Testis (tissue), 3 donors: ENCODE data around the gene PLOD3. TPM values are rescaled to one million over a fixed set of nuclear protein-coding genes. Genes with fewer than 3 reads are reported as not detected.
A peak's percentile ranks its signal among the peaks of the same experiment; 100 is the strongest.

Experiments used
- DNase-seq: peaks from one replicate; pipeline ENCODE4 v3.0.0-alpha.2; 2019
- H3K27ac ChIP-seq, 2 donors: fragments of 200-600 bp; sonication (generic); one replicate each; pipeline ENCODE4 v1.5.1; 2019
- H3K27me3 ChIP-seq: fragments of 200-600 bp; sonication (generic); one replicate; pipeline ENCODE4 v1.5.1; 2019
- H3K36me3 ChIP-seq: fragments of 200-600 bp; sonication (generic); one replicate; pipeline ENCODE4 v1.5.1; 2017; ENCODE audit warnings: low read depth; ENCODE audit errors: missing control alignments
- H3K4me1 ChIP-seq: fragments of 200-600 bp; sonication (generic); one replicate; pipeline ENCODE4 v1.5.1; 2019
- H3K4me3 ChIP-seq, 2 donors: fragments of 200-600 bp; sonication (generic); one replicate each; pipeline ENCODE4 v1.5.1; 2017 to 2019
- H3K9me3 ChIP-seq: fragments of 200-600 bp; sonication (generic); one replicate; pipeline ENCODE4 v1.5.1; 2017
- POLR2A ChIP-seq: fragments of 450-650 bp; IDR thresholded peaks from one replicate; pipeline ENCODE4 v1.6.1; 2017; ENCODE audit warnings: antibody characterized with exemption, mild to moderate bottlenecking, moderate library complexity
- WGBS, 2 donors: methylation state at CpG; one replicate each; pipeline ENCODE4 v1.1.5; 2018; 5-methylcytosine and 5-hydroxymethylcytosine counted together
- intact Hi-C: fragments of 100-400 bp; cut with DNase I; formaldehyde crosslinking; loops from one replicate; pipeline ENCODE4 v1.15.1; 2023; ENCODE audit warnings: low total_unique reads
- polyA plus RNA-seq: library from polyadenylated mRNA; stranded (reverse); fragments of 350-450 nt; fragmentation: Illumina TruSeq; extraction: RNeasy Lipid Tissue Mini Kit (QIAGEN cat#74804); gene quantifications from one replicate; pipeline ENCODE4 v1.2.3, GENCODE V29; 2014; ENCODE audit warnings: low read depth, low replicate concordance; ENCODE audit not compliant: insufficient read depth
- total RNA-seq, 2 donors: library from RNA; depleted of rRNA; stranded (reverse); fragments of >200 nt; gene quantifications; one replicate each; pipeline ENCODE4 v1.2.3, GENCODE V29; 2016
- TF ChIP-seq, protein P1 (sequence below), 3 experiments: fragments of 450-650 bp in 2 of 3; fragments of 200-600 bp in 1 of 3; sonication (generic) in 1 of 3; IDR thresholded peaks; one replicate each; pipeline ENCODE4 v1.5.1; 2016 to 2019; ENCODE audit warnings: antibody characterized with exemption in 3 of 3, mild to moderate bottlenecking in 2 of 3, moderate library complexity in 1 of 3

Gene PLOD3
- total and polyA plus RNA-seq, 3 donors from 2014 or later, result 32.1 to 45.6 (median 36.3) TPM

DNA sequence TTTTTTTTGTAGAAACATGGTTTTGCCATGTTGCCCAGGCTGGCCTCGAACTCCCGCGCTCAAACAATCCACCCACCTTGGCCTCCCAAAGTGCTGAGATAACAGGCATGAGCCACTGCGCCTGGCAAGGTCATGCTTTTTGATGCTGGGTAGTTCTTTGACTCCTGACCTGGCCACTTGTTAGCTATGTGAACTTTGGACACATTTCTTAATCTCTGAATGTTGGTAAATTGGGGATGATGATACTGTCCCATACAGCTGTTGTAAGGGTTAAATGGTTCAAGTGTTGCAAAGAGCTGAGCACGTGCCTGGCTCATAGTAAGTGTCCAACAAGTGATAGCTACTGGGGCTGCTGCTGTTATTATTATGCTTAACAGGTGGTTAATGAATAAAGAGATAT is 2.9 kb upstream of the PLOD3 start:
- H3K4me1 ChIP-seq, result peaks cover 19% of the 10 kb centered on the region
- WGBS, 2 donors, result 77 to 82% methylated on average over 5 of the region's 5 CpGs

DNA sequence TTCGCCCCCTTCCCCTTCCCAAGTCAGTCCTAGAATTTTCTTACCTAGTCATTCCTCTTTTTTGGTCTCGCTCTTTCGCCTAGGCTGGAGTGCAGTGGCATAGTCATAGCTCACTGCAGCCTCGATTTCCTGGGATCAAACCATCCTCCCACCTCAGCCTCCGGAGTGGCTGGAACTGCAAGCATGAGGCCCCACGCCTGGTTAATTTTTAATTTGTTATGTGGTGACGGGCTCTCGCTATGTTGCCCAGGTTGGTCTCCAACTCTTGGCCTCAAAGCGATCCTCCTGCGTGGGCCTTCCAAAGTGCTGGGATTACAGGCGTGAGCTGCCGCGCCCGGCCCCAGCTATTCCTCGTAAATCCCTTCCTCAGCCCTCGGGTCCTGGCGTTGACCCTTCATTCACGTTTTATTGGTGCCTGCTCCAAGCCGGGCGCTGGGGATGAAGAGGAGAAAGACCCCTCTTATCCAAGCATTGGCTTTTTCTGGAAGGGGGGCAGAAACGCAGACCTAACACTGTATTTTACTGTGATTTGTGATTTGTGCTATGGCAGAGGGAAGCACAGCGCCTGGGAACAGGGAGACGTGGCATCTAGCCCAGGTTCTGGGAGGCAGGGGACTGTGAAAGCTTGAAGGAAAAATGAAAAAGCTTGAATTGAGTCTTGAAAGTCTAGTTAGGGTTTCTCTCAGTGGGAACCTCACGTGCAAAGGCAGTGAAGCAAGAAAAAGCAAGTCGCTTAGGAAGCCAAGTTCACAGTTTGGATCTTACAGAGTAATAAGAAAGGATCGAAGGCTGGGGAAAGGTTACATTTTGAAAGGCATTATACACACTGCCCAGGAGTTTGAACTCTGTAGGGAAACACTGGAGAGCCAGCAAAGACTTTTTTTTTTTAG is 1.1 kb upstream of the PLOD3 start:
- 5% methylated on average over 26 of the region's 26 CpGs for WGBS, 2 donors
- DNase-seq, result no peak
- no peaks in the 10 kb centered on the region for H3K36me3 ChIP-seq
- peaks cover 19% of the 10 kb centered on the region for H3K4me1 ChIP-seq
- peak overlapping the region in 1 of 2 donors; percentile 84 for H3K27ac ChIP-seq
- H3K4me3 ChIP-seq, result peak overlapping the region; percentile 65 to 84
- H3K9me3 ChIP-seq, result no peaks in the 10 kb centered on the region
- intact Hi-C loops, result no loop called here
- H3K27me3 ChIP-seq, result no peaks in the 10 kb centered on the region
- TF ChIP-seq POLR2A, result no peak
- TF ChIP-seq, protein P1, sequence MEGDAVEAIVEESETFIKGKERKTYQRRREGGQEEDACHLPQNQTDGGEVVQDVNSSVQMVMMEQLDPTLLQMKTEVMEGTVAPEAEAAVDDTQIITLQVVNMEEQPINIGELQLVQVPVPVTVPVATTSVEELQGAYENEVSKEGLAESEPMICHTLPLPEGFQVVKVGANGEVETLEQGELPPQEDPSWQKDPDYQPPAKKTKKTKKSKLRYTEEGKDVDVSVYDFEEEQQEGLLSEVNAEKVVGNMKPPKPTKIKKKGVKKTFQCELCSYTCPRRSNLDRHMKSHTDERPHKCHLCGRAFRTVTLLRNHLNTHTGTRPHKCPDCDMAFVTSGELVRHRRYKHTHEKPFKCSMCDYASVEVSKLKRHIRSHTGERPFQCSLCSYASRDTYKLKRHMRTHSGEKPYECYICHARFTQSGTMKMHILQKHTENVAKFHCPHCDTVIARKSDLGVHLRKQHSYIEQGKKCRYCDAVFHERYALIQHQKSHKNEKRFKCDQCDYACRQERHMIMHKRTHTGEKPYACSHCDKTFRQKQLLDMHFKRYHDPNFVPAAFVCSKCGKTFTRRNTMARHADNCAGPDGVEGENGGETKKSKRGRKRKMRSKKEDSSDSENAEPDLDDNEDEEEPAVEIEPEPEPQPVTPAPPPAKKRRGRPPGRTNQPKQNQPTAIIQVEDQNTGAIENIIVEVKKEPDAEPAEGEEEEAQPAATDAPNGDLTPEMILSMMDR (IDR thresholded peaks at IDR 0.05), result no peak

More for the DNA sequence above, 2.9 kb upstream of the PLOD3 start:
- no peak for DNase-seq
- TF ChIP-seq, protein P1 (IDR thresholded peaks at IDR 0.05), result no peak
- TF ChIP-seq POLR2A, result no peak
- H3K36me3 ChIP-seq, result no peaks in the 10 kb centered on the region
- no peaks in the 10 kb centered on the region for H3K27me3 ChIP-seq
- intact Hi-C loops, result no loop called here
- no peaks in the 10 kb centered on the region for H3K9me3 ChIP-seq
- H3K27ac ChIP-seq, result no peak overlapping the region
- no peak overlapping the region for H3K4me3 ChIP-seq

DNA sequence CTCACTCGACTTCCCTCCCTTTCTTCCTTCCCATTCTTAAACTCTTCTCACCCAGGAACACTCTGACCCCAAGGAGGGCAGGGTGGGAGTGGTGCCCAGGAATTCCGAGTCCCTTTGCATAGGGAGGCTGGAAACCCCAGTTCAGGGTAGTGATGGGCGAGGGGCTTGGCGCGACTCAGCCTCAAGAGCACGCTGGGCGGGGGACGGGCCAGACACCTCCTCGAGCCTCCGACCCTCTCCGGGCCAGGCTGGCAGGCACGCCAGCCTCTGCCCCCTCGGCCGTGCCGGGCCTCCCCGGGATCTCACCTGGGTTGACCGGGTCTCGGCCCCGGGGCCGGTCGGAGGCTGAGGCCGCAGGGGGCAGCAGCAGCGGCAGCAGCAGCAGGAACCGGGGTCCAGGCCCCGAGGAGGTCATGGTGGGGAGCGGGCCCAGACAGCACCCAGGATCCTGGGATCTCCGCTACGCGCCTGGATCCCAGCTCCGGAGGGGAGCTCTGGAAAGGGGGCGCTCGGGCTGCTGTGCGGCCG is 457 bp downstream of the PLOD3 start:
- H3K27ac ChIP-seq, result peak overlapping the region; percentile 74 to 84
- intact Hi-C loops, result no loop called here
- no peak for DNase-seq
- no peak for TF ChIP-seq POLR2A
- TF ChIP-seq, protein P1 (IDR thresholded peaks at IDR 0.05), result peak in 1 of 3 experiments; percentile 13
- no peaks in the 10 kb centered on the region for H3K27me3 ChIP-seq
- H3K4me3 ChIP-seq, result peak overlapping the region; percentile 65 to 84
- H3K4me1 ChIP-seq, result peaks cover 19% of the 10 kb centered on the region
- WGBS, 2 donors, result 1 to 3% methylated on average over 5 to 12 of the region's 34 CpGs
- H3K9me3 ChIP-seq, result no peaks in the 10 kb centered on the region
- H3K36me3 ChIP-seq, result no peaks in the 10 kb centered on the region

DNA sequence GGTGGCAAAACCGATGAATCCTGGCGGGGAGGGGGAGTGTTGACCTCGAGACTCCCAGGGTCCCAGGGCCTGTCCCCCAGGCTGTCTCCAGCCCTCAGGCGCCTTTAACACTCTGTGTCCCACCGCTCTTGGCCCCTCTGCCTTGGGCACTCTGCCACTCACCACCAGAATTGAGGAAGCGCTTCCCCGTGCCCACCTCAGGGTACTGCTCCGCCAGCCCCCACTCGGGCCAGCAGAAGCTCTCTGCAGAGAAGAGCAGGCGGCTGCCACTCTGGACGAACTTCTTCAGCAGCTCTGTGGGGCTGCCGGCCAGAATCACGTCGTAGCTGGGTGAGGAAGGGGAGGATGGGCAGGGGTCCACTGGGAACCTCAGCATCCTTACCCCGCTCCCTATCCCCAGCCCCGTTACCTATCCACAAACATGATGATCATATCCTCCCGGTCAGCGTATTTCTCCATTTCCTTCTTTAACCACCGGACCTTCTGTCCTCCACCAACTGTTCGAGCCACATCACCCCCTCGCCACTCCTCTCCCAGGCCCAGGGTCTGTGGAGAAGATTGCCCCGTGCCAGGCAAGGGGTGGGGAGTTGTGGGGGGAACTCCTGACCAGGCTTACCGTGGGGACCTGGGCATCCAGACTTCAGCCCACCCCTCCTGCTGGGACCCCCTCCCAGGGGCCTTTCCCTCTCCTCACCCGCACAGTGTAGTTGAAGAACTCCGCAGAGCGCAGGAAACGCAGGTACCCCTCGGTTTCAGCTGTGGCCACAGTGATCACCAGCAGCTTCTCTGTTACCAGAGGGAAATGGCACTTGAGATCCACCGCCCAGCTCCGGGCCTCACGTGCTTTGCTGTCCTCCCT is 1.2 kb downstream of the PLOD3 start:
- no peaks in the 10 kb centered on the region for H3K36me3 ChIP-seq
- 36 to 64% methylated on average over 28 to 31 of the region's 31 CpGs for WGBS, 2 donors
- H3K4me1 ChIP-seq, result peaks cover 19% of the 10 kb centered on the region
- peak overlapping the region; percentile 74 to 84 for H3K27ac ChIP-seq
- H3K27me3 ChIP-seq, result no peaks in the 10 kb centered on the region
- intact Hi-C loops, result no loop called here
- no peak for TF ChIP-seq POLR2A
- TF ChIP-seq, protein P1 (IDR thresholded peaks at IDR 0.05), result no peak
- H3K4me3 ChIP-seq, result peak overlapping the region; percentile 65 to 84
- peak; percentile 49 for DNase-seq
- H3K9me3 ChIP-seq, result no peaks in the 10 kb centered on the region
